Keratinocyte (primary cell): Measurements from ENCODE around the gene GMFB. TPM values are rescaled to one million over a fixed set of nuclear protein-coding genes. Genes with fewer than 3 reads are reported as not detected.

Source experiments
- DNase-seq: peaks from one replicate; pipeline ENCODE4 v3.0.0-alpha.2; 2011; ENCODE audit warnings: low read depth, missing footprints, low spot score
- FAIRE-seq: peaks from 2 replicates; lab custom pipeline; 2011; peaks lifted over from hg19 to GRCh38; lab: Jason Lieb, UNC
- H2AFZ ChIP-seq: 2 replicates; pipeline ENCODE4 v1.6.0; 2012; ENCODE audit warnings: low read length, control low read depth, inconsistent platforms; ENCODE audit not compliant: control insufficient read depth
- H3K27ac ChIP-seq: 2 replicates; pipeline ENCODE4 v1.5.1; 2011; ENCODE audit warnings: low read length; ENCODE audit not compliant: control insufficient read depth, insufficient read depth
- H3K27me3 ChIP-seq: 3 replicates; pipeline ENCODE4 v1.6.0; 2011; ENCODE audit warnings: low read length; ENCODE audit not compliant: control insufficient read depth, insufficient read depth; ENCODE audit errors: extremely low read depth
- H3K36me3 ChIP-seq, 2 experiments: 2 replicates in 1 of 2; 3 replicates in 1 of 2; pipeline ENCODE4 v1.5.1; 2011; ENCODE audit warnings: low read length in 2 of 2, mild to moderate bottlenecking in 1 of 2; ENCODE audit not compliant: control insufficient read depth in 2 of 2, insufficient read depth in 2 of 2; ENCODE audit errors: extremely low read depth in 1 of 2
- H3K4me1 ChIP-seq: 3 replicates; pipeline ENCODE4 v1.5.1; 2011; ENCODE audit warnings: low read length; ENCODE audit not compliant: control insufficient read depth, insufficient read depth; ENCODE audit errors: extremely low read depth
- H3K4me2 ChIP-seq: 3 replicates; pipeline ENCODE4 v1.6.0; 2011; ENCODE audit warnings: low read depth, low read length; ENCODE audit not compliant: control insufficient read depth, insufficient read depth; ENCODE audit errors: extremely low read depth
- H3K4me3 ChIP-seq, 3 experiments: fragments of 200-600 bp in 1 of 3; sonication (generic) in 1 of 3; 2 replicates in 2 of 3; 3 replicates in 1 of 3; pipeline ENCODE4 v1.5.1; 2011 to 2016; ENCODE audit warnings: low read length in 3 of 3, mild to moderate bottlenecking in 3 of 3, control low read depth in 2 of 3, inconsistent platforms in 1 of 3, low read depth in 1 of 3, mixed read lengths in 1 of 3, mixed run types in 1 of 3, moderate library complexity in 1 of 3; ENCODE audit not compliant: control insufficient read depth in 2 of 3, insufficient read depth in 2 of 3; ENCODE audit errors: extremely low read depth in 1 of 3
- H3K79me2 ChIP-seq: 2 replicates; pipeline ENCODE4 v1.6.0; 2012; ENCODE audit warnings: low read length; ENCODE audit not compliant: control insufficient read depth, insufficient read depth
- H3K9ac ChIP-seq: 3 replicates; pipeline ENCODE4 v1.6.0; 2011; ENCODE audit warnings: low read length; ENCODE audit not compliant: control insufficient read depth, insufficient read depth; ENCODE audit errors: extremely low read depth
- H3K9me1 ChIP-seq: 3 replicates; pipeline ENCODE4 v1.6.0; 2011; ENCODE audit warnings: low read length; ENCODE audit not compliant: control insufficient read depth, insufficient read depth; ENCODE audit errors: extremely low read depth
- H3K9me3 ChIP-seq: 2 replicates; pipeline ENCODE4 v1.5.1; 2012; ENCODE audit warnings: low read depth, low read length; ENCODE audit not compliant: control insufficient read depth
- H4K20me1 ChIP-seq: 3 replicates; pipeline ENCODE4 v1.6.0; 2011; ENCODE audit warnings: low read length; ENCODE audit not compliant: control insufficient read depth, insufficient read depth; ENCODE audit errors: extremely low read depth
- CTCF ChIP-seq, 3 experiments: IDR thresholded peaks in 1 of 3; conservative IDR thresholded peaks in 1 of 3; optimal IDR thresholded peaks in 1 of 3; 2 replicates in 2 of 3; 3 replicates in 1 of 3; pipeline versions ENCODE3 to v1.5.1; 2011; ENCODE audit warnings: low read length in 3 of 3, mild to moderate bottlenecking in 3 of 3, moderate library complexity in 2 of 3, control low read depth in 1 of 3, inconsistent platforms in 1 of 3; ENCODE audit not compliant: insufficient read depth in 2 of 3; ENCODE audit errors: extremely low read depth in 1 of 3
- EZH2 ChIP-seq: IDR thresholded peaks from one replicate; pipeline ENCODE4 v1.6.1; 2012; ENCODE audit warnings: inconsistent platforms, mild to moderate bottlenecking, low read length, moderate library complexity
- dilution Hi-C: fragments of 300-500 bp; cut with MboI; formaldehyde crosslinking; loops from one replicate; pipeline ENCODE4 v1.7.0; 2020; ENCODE audit warnings: low sequenced_read_pairs; ENCODE audit not compliant: extremely low pct_ligation_motif_present
- polyA plus RNA-seq, 5 experiments: library from polyadenylated mRNA; depleted of rRNA in 3 of 5; stranded (reverse) in 3 of 5; stranded (forward) in 1 of 5; unstranded in 1 of 5; fragments of >200 nt; gene quantifications; 1 replicate in 1 of 5; 2 replicates in 3 of 5; 3 replicates in 1 of 5; pipeline versions ENCODE4 v1.2.1 to v1.2.3, GENCODE V29; 2011 to 2012; ENCODE audit warnings: missing spikeins in 2 of 5, low read depth in 1 of 5, low replicate concordance in 1 of 5

Gene GMFB
- polyA plus RNA-seq, 1 donor (not counting 4 experiments of a cell fraction or from before 2014, with no cell fraction given) = 50.5 TPM

GRCh38 chr14:54475187-54475899 is 13.4 kb downstream of the GMFB start:
- Histone ChIP-seq H3K9me1 (no peaks in the 10 kb centered on the region), H3K4me2 (no peak overlapping the region), H3K9ac (no peak overlapping the region), H2AFZ (no peak overlapping the region), H3K4me3 (no peak overlapping the region), H3K9me3 (no peaks in the 10 kb centered on the region), H4K20me1 (no peaks in the 10 kb centered on the region), H3K27me3 (no peaks in the 10 kb centered on the region), H3K36me3 (peaks cover 8 to 31% of the 10 kb centered on the region in 2 experiments), H3K27ac (no peak overlapping the region), H3K4me1 (no peaks in the 10 kb centered on the region), H3K79me2 (peaks cover 3% of the 10 kb centered on the region)
- dilution Hi-C loops = no loop called here
- DNase-seq (no peak), FAIRE-seq (no peak)
- TF ChIP-seq EZH2 (no peak), CTCF (optimal IDR thresholded peaks at IDR 0.05 in 1 of 3, IDR thresholded peaks at IDR 0.05 in 1 of 3, conservative IDR thresholded peaks at IDR 0.05 in 1 of 3; ENCODE audit: extremely low read depth in 1 of 3, insufficient read depth in 2 of 3, low read length in 3 of 3) (no peak)

GRCh38 chr14:54474232-54474793 is 14.5 kb downstream of the GMFB start:
- dilution Hi-C loops = no loop called here
- Histone ChIP-seq H4K20me1 (no peaks in the 10 kb centered on the region), H3K4me3 (no peak overlapping the region), H3K27ac (no peak overlapping the region), H3K4me1 (no peaks in the 10 kb centered on the region), H3K79me2 (peaks cover 3% of the 10 kb centered on the region), H2AFZ (no peak overlapping the region), H3K9me3 (no peaks in the 10 kb centered on the region), H3K4me2 (no peak overlapping the region), H3K36me3 (peaks cover 8 to 26% of the 10 kb centered on the region in 2 experiments), H3K9me1 (no peaks in the 10 kb centered on the region), H3K27me3 (no peaks in the 10 kb centered on the region), H3K9ac (no peak overlapping the region)
- DNase-seq = no peak
- no peak for FAIRE-seq
- TF ChIP-seq CTCF (optimal IDR thresholded peaks at IDR 0.05 in 1 of 3, IDR thresholded peaks at IDR 0.05 in 1 of 3, conservative IDR thresholded peaks at IDR 0.05 in 1 of 3; ENCODE audit: extremely low read depth in 1 of 3, insufficient read depth in 2 of 3, low read length in 3 of 3) = no peak
- no peak for TF ChIP-seq EZH2
